ENCODE results near the gene CSF3R.

GRCh38 chr1:36522461-36523229 is 39.9 kb upstream of the CSF3R start:
- no peak for TF ChIP-seq GABPA (IDR thresholded peaks at IDR 0.05; ENCODE audit: low read depth)
- TF ChIP-seq SPI1 (IDR thresholded peaks at IDR 0.05; ENCODE audit: borderline replicate concordance, low read depth) = no peak
- TF ChIP-seq, protein P1, sequence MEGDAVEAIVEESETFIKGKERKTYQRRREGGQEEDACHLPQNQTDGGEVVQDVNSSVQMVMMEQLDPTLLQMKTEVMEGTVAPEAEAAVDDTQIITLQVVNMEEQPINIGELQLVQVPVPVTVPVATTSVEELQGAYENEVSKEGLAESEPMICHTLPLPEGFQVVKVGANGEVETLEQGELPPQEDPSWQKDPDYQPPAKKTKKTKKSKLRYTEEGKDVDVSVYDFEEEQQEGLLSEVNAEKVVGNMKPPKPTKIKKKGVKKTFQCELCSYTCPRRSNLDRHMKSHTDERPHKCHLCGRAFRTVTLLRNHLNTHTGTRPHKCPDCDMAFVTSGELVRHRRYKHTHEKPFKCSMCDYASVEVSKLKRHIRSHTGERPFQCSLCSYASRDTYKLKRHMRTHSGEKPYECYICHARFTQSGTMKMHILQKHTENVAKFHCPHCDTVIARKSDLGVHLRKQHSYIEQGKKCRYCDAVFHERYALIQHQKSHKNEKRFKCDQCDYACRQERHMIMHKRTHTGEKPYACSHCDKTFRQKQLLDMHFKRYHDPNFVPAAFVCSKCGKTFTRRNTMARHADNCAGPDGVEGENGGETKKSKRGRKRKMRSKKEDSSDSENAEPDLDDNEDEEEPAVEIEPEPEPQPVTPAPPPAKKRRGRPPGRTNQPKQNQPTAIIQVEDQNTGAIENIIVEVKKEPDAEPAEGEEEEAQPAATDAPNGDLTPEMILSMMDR (IDR thresholded peaks at IDR 0.05; ENCODE audit: insufficient read depth, low read length) = no peak
- no peak for TF ChIP-seq POLR2AphosphoS5 (IDR thresholded peaks at IDR 0.05; ENCODE audit: low read depth)
- TF ChIP-seq REST (IDR thresholded peaks at IDR 0.05; ENCODE audit: insufficient replicate concordance, low read depth) = no peak
